C1 segment of cervical spinal cord (tissue), 14 donors: ENCODE data around the gene NDUFB6.
"Not testable (repeated sequence)": the region's sequence is repeated elsewhere in the genome, so short reads cannot be mapped to it uniquely, and the experiment has no call there.

Experiments used
- DNase-seq, 14 donors: peaks; one replicate each; lab custom pipeline; 2025; lab: John Stamatoyannopoulos, UW

Gene NDUFB6

GRCh38 chr9:32524892-32525708, 47.9 kb downstream of the NDUFB6 start:
- peak in 4 of 14 donors; percentile 4 to 52 (median 38) for DNase-seq

GRCh38 chr9:32524558-32524891, 48.4 kb downstream of the NDUFB6 start:
- not testable (repeated sequence) for DNase-seq

- DNase-seq = no peak
Measured at GRCh38 chr9:32523910-32524309, 49.0 kb downstream of the NDUFB6 start.

DNA sequence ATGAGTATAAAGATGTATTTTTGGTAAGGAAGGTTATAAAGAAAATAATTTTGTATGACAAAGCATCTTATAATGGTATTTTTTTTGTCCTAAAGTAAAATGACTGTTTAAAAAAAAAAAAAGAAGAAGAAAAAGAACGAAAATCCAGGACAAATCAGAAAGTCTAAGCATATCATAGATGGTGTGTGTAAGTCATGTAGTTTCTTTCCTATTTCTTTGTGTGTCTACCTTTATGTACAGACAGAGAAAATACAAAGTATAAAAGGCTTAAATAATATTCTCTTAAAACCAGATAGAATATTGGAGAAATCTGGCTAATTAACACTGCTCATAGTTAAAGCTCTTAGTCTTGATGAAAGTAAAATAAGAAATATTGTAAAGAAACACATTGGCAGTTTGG, 54.7 kb downstream of the NDUFB6 start:
- no peak for DNase-seq

DNA sequence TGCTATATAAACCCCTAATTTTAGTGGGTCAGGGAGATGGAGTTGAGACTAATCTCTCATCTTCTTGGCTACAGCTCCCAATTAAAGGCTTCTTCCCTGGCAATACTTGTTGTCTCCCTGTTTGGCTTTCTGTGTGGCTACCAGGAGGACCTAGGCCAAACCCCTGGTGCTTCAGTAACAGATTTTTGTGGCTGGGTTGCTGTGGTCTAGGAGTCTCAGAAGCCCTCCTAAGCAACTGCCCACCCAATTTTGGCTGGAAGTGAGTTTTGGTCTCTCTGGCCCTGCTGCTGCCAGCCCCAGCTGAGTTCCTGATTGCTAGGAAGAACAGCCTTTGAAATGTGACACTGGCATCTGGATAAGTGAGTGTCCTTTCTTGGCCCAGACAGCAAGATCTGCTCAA, 56.7 kb downstream of the NDUFB6 start:
- DNase-seq = no peak

DNA sequence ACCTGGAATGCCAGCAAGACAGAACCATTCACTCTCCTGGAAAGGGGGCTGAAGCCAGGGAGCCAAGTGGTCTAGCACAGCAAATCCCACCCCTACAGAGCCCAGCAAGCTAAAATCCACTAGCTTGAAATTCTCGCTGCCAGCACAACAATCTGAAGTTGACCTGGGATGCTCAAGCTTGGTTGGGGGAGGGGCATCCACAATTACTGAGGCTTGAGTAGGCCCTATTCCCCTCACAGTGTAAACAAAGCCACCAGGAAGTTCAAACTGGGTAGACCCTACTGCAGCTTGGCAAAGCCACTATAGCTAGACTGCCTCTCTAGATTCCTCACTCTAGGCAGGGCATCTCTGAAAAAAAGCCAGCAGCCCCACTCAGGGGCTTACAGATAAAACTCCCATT, 64.2 kb downstream of the NDUFB6 start:
- DNase-seq = no peak

GRCh38 chr9:32503008-32503407, 70.0 kb downstream of the NDUFB6 start:
- no peak for DNase-seq
